ENCODE data around the gene OASL. TPM values are rescaled to one million over a fixed set of nuclear protein-coding genes. Genes with fewer than 3 reads are reported as not detected.

Gene OASL
- 0.54 TPM in 1 of 2 replicates, not detected in the other for total RNA-seq (2014; rRNA removed; shearing (Covaris generic))
- 0.09 and 0.13 TPM in 2 replicates for polyA plus RNA-seq (2016; fragmentation: Nextera tagmentation; extraction: Ambion mirVana)

GRCh38 chr12:121038861-121039668 is at the start of gene OASL:
TSS of gene OASL (minus strand) at chr12:121039246. CDS start at chr12:121038971, 275 bp downstream.
- no peaks in the 10 kb centered on the region for H3K36me3 ChIP-seq (ENCODE audit: low read depth)
- no peak within 1 kb of the TSS for H3K27ac ChIP-seq
- no peaks in the 10 kb centered on the region for H3K9me2 ChIP-seq (ENCODE audit: insufficient read depth)
- H3K4me1 ChIP-seq (ENCODE audit: insufficient read depth) = peaks cover 21% of the 10 kb centered on the region
- no peak within 1 kb of the TSS for H3K9ac ChIP-seq
- peaks cover 6% of the 10 kb centered on the region for H3F3A ChIP-seq (ENCODE audit: insufficient read depth)
- peak; percentile 68 for DNase-seq
- TF ChIP-seq EZH2phosphoT487 (IDR thresholded peaks at IDR 0.05; ENCODE audit: insufficient read depth, low read depth) (no peak), EZH2 (IDR thresholded peaks at IDR 0.05; ENCODE audit: insufficient read depth, poor library complexity, severe bottlenecking) (no peak)
- in situ Hi-C loops (cut with MboI) = no loop called here
- H3K4me3 ChIP-seq = peak within 1 kb of the TSS; percentile 65
- peak within 1 kb of the TSS; percentile 72 for H2AFZ ChIP-seq
- 18 to 23% methylated on average over 13 of the region's 13 CpGs for WGBS, 2 experiments (ENCODE audit: low coverage in 1 of 2, low lambda C conversion rate in 2 of 2, missing lambda C conversion rate in 2 of 2)
- H3K79me2 ChIP-seq (ENCODE audit: insufficient read depth) = no peaks in the 10 kb centered on the region
- peak within 1 kb of the TSS; percentile 74 for H3K4me2 ChIP-seq (ENCODE audit: unreplicated experiment)
- no peaks in the 10 kb centered on the region for H3K27me3 ChIP-seq (replicated peaks; ENCODE audit: insufficient read depth)
- no peaks in the 10 kb centered on the region for H3K9me3 ChIP-seq (ENCODE audit: low read depth)
- H4K20me1 ChIP-seq (ENCODE audit: insufficient read depth) = no peaks in the 10 kb centered on the region

GRCh38 chr12:121088195-121088585 is 49.1 kb upstream of the OASL start:
- in situ Hi-C loops (cut with MboI) = no loop called here
- no peaks in the 10 kb centered on the region for H3F3A ChIP-seq (ENCODE audit: insufficient read depth)
- H3K9me3 ChIP-seq (ENCODE audit: low read depth) = no peaks in the 10 kb centered on the region
- H3K27ac ChIP-seq = no peak overlapping the region
- no peaks in the 10 kb centered on the region for H4K20me1 ChIP-seq (ENCODE audit: insufficient read depth)
- WGBS, 2 experiments (ENCODE audit: low coverage in 1 of 2, low lambda C conversion rate in 2 of 2, missing lambda C conversion rate in 2 of 2) = 78 to 82% methylated on average over 6 of the region's 6 CpGs
- DNase-seq = no peak
- no peaks in the 10 kb centered on the region for H3K79me2 ChIP-seq (ENCODE audit: insufficient read depth)
- H3K27me3 ChIP-seq (replicated peaks; ENCODE audit: insufficient read depth) = 0 out of 2 replicates have a peak, but pooled peaks cover 8% of the 10 kb centered on the region
- no peak overlapping the region for H2AFZ ChIP-seq
- H3K4me2 ChIP-seq (ENCODE audit: unreplicated experiment) = no peak overlapping the region
- H3K4me3 ChIP-seq = no peak overlapping the region
- no peaks in the 10 kb centered on the region for H3K9me2 ChIP-seq (ENCODE audit: insufficient read depth)
- H3K36me3 ChIP-seq (ENCODE audit: low read depth) = no peaks in the 10 kb centered on the region
- H3K4me1 ChIP-seq (ENCODE audit: insufficient read depth) = no peaks in the 10 kb centered on the region
- H3K9ac ChIP-seq = no peak overlapping the region
- TF ChIP-seq EZH2 (IDR thresholded peaks at IDR 0.05; ENCODE audit: insufficient read depth, poor library complexity, severe bottlenecking) (no peak), EZH2phosphoT487 (IDR thresholded peaks at IDR 0.05; ENCODE audit: insufficient read depth, low read depth) (no peak)

- TF ChIP-seq EZH2 (IDR thresholded peaks at IDR 0.05; ENCODE audit: insufficient read depth, poor library complexity, severe bottlenecking) (no peak), EZH2phosphoT487 (IDR thresholded peaks at IDR 0.05; ENCODE audit: insufficient read depth, low read depth) (no peak)
- Histone ChIP-seq H4K20me1 (ENCODE audit: insufficient read depth) (no peaks in the 10 kb centered on the region), H3K79me2 (ENCODE audit: insufficient read depth) (no peaks in the 10 kb centered on the region), H3K36me3 (ENCODE audit: low read depth) (no peaks in the 10 kb centered on the region), H2AFZ (no peak overlapping the region), H3K4me1 (ENCODE audit: insufficient read depth) (no peaks in the 10 kb centered on the region), H3K4me2 (ENCODE audit: unreplicated experiment) (no peak overlapping the region), H3F3A (ENCODE audit: insufficient read depth) (no peaks in the 10 kb centered on the region), H3K9ac (no peak overlapping the region), H3K27me3 (replicated peaks; ENCODE audit: insufficient read depth) (0 out of 2 replicates have a peak, but pooled peaks cover 7% of the 10 kb centered on the region), H3K27ac (no peak overlapping the region), H3K4me3 (no peak overlapping the region), H3K9me3 (ENCODE audit: low read depth) (no peaks in the 10 kb centered on the region), H3K9me2 (ENCODE audit: insufficient read depth) (no peaks in the 10 kb centered on the region)
- in situ Hi-C loops (cut with MboI) = no loop called here
- WGBS, 2 experiments (ENCODE audit: low coverage in 1 of 2, low lambda C conversion rate in 2 of 2, missing lambda C conversion rate in 2 of 2) = 56 to 64% methylated on average over 11 of the region's 11 CpGs
- DNase-seq = peak; percentile 13
Observed at GRCh38 chr12:121087467-121088194, 48.6 kb upstream of the OASL start.

- in situ Hi-C loops (cut with MboI) = no loop called here
- no peak overlapping the region for H3K4me3 ChIP-seq
- H4K20me1 ChIP-seq (ENCODE audit: insufficient read depth) = no peaks in the 10 kb centered on the region
- no peak overlapping the region for H3K27ac ChIP-seq
- H3K9me3 ChIP-seq (ENCODE audit: low read depth) = no peaks in the 10 kb centered on the region
- H3K27me3 ChIP-seq (replicated peaks; ENCODE audit: insufficient read depth) = no peaks in the 10 kb centered on the region
- 63 to 76% methylated on average over 8 of the region's 8 CpGs for WGBS, 2 experiments (ENCODE audit: low coverage in 1 of 2, low lambda C conversion rate in 2 of 2, missing lambda C conversion rate in 2 of 2)
- H3K9me2 ChIP-seq (ENCODE audit: insufficient read depth) = no peaks in the 10 kb centered on the region
- DNase-seq = no peak
- H3K4me2 ChIP-seq (ENCODE audit: unreplicated experiment) = no peak overlapping the region
- no peaks in the 10 kb centered on the region for H3K36me3 ChIP-seq (ENCODE audit: low read depth)
- H3F3A ChIP-seq (ENCODE audit: insufficient read depth) = no peaks in the 10 kb centered on the region
- H3K9ac ChIP-seq = no peak overlapping the region
- TF ChIP-seq EZH2phosphoT487 (IDR thresholded peaks at IDR 0.05; ENCODE audit: insufficient read depth, low read depth) (no peak), EZH2 (IDR thresholded peaks at IDR 0.05; ENCODE audit: insufficient read depth, poor library complexity, severe bottlenecking) (no peak)
- no peak overlapping the region for H2AFZ ChIP-seq
- no peaks in the 10 kb centered on the region for H3K4me1 ChIP-seq (ENCODE audit: insufficient read depth)
- no peaks in the 10 kb centered on the region for H3K79me2 ChIP-seq (ENCODE audit: insufficient read depth)
Observed at GRCh38 chr12:121086781-121087295, 47.8 kb upstream of the OASL start.

All from GM23248 (cell line).